ENCODE measurements around the gene DCST2.

DCST2 gene

GRCh38 chr1:155069551-155070157 lies 36.1 kb upstream of the DCST2 start:
- no peak for DNase-seq

GRCh38 chr1:155068599-155068998 lies 35.0 kb upstream of the DCST2 start:
- DNase-seq, result no peak

GRCh38 chr1:155066777-155067176 lies 33.2 kb upstream of the DCST2 start:
- DNase-seq, result no peak

GRCh38 chr1:155064832-155065429 lies 31.4 kb upstream of the DCST2 start:
- DNase-seq, result no peak

GRCh38 chr1:155064111-155064831 lies 30.7 kb upstream of the DCST2 start:
- no peak for DNase-seq

GRCh38 chr1:155063550-155064110 lies 30.0 kb upstream of the DCST2 start, which contains the start of gene EFNA4:
TSS of gene EFNA4 (plus strand) at chr1:155063740. CDS start at chr1:155063824, 84 bp downstream.
- DNase-seq, result no peak

- DNase-seq, result no peak
Measured at GRCh38 chr1:155062702-155063411, 29.3 kb upstream of the DCST2 start.

- DNase-seq, result no peak
Measured at GRCh38 chr1:155062151-155062686, 28.6 kb upstream of the DCST2 start.

- no peak for DNase-seq
Measured at GRCh38 chr1:155061381-155062150, 28.0 kb upstream of the DCST2 start.

- no peak for DNase-seq
Measured at GRCh38 chr1:155060736-155061135, 27.2 kb upstream of the DCST2 start.

GRCh38 chr1:155057788-155058211 lies 24.2 kb upstream of the DCST2 start:
- DNase-seq, result no peak

GRCh38 chr1:155057104-155057503 lies 23.5 kb upstream of the DCST2 start:
- DNase-seq, result no peak

GRCh38 chr1:155053531-155054105 lies 20.0 kb upstream of the DCST2 start:
- no peak for DNase-seq

GRCh38 chr1:155052439-155053395 lies 19.1 kb upstream of the DCST2 start:
- DNase-seq, result no peak

GRCh38 chr1:155051777-155052398 lies 18.3 kb upstream of the DCST2 start:
- DNase-seq, result no peak

- DNase-seq, result no peak
Measured at GRCh38 chr1:155051342-155051776, 17.8 kb upstream of the DCST2 start.

GRCh38 chr1:155050560-155051341 lies 17.2 kb upstream of the DCST2 start, which contains the start of gene ADAM15:
TSS of gene ADAM15 (plus strand) at chr1:155051316. CDS start at chr1:155051387, 71 bp downstream.
- no peak for DNase-seq

- DNase-seq, result no peak
Measured at GRCh38 chr1:155049651-155050559, 16.3 kb upstream of the DCST2 start.
